T-helper 2 cell treated with Interferon-gamma antibody and Interleukin-4, amounts not matched to agents 5 μg/mL and 100 μg/mL, for 36 hours (primary cell): ENCODE measurements around the gene PPP1R7.

Experiments used
- DNase-seq: peaks from one replicate; pipeline ENCODE4 v3.0.0; 2021; ENCODE audit warnings: low spot score
- H3K27ac Mint-ChIP-seq: one replicate; pipeline ENCODE4 v1.8.0; 2021; ENCODE audit warnings: mild to moderate bottlenecking, mixed read lengths
- H3K27me3 Mint-ChIP-seq: one replicate; pipeline ENCODE4 v1.8.0; 2021; ENCODE audit warnings: low read depth, mixed read lengths
- H3K36me3 Mint-ChIP-seq: one replicate; pipeline ENCODE4 v1.8.0; 2021; ENCODE audit warnings: low read depth, mixed read lengths
- H3K4me1 Mint-ChIP-seq: one replicate; pipeline ENCODE4 v1.8.0; 2021; ENCODE audit warnings: low read depth, mixed read lengths
- H3K4me3 Mint-ChIP-seq: one replicate; pipeline ENCODE4 v1.8.0; 2022; ENCODE audit warnings: mild to moderate bottlenecking, moderate library complexity, mixed read lengths
- H3K9me3 Mint-ChIP-seq: one replicate; pipeline ENCODE4 v1.8.0; 2021; ENCODE audit warnings: mixed read lengths

Gene PPP1R7

GRCh38 chr2:241230435-241230834, 80.2 kb downstream of the PPP1R7 start:
- Mint-ChIP-seq H3K4me1 (peaks cover 2% of the 10 kb centered on the region), H3K27me3 (no peaks in the 10 kb centered on the region), H3K27ac (no peak overlapping the region), H3K9me3 (no peaks in the 10 kb centered on the region), H3K36me3 (peaks cover 55% of the 10 kb centered on the region), H3K4me3 (no peak overlapping the region)
- DNase-seq = no peak

GRCh38 chr2:241232736-241233575, 82.7 kb downstream of the PPP1R7 start:
- Mint-ChIP-seq H3K27me3 (no peaks in the 10 kb centered on the region), H3K27ac (no peak overlapping the region), H3K9me3 (no peaks in the 10 kb centered on the region), H3K4me1 (peaks cover 2% of the 10 kb centered on the region), H3K4me3 (no peak overlapping the region), H3K36me3 (peaks cover 66% of the 10 kb centered on the region)
- DNase-seq = no peak
